Measurements from ENCODE around the gene SPATS1.
A peak's percentile ranks its signal among the peaks of the same experiment; 100 is the strongest.
"Not testable (repeated sequence)": the region's sequence is repeated elsewhere in the genome, so short reads cannot be mapped to it uniquely, and the experiment has no call there.

Gene SPATS1

DNA sequence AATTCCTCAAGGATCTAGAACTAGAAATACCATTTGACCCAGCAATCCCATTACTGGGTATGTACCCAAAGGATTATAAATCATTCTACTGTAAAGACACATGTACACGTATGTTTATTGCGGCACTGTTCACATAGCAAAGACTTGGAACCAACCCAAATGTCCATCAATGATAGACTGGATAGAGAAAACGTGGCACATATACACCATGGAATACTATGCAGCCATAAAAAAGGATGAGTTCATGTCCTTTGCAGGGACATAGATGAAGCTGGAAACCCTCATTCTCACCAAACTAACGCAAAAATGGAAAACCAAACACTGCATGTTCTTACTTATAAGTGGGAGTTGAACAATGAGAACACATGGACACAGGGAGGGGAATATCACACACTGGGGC lies 4.4 kb downstream of the SPATS1 start:
- DNase-seq = not testable (repeated sequence)

DNA sequence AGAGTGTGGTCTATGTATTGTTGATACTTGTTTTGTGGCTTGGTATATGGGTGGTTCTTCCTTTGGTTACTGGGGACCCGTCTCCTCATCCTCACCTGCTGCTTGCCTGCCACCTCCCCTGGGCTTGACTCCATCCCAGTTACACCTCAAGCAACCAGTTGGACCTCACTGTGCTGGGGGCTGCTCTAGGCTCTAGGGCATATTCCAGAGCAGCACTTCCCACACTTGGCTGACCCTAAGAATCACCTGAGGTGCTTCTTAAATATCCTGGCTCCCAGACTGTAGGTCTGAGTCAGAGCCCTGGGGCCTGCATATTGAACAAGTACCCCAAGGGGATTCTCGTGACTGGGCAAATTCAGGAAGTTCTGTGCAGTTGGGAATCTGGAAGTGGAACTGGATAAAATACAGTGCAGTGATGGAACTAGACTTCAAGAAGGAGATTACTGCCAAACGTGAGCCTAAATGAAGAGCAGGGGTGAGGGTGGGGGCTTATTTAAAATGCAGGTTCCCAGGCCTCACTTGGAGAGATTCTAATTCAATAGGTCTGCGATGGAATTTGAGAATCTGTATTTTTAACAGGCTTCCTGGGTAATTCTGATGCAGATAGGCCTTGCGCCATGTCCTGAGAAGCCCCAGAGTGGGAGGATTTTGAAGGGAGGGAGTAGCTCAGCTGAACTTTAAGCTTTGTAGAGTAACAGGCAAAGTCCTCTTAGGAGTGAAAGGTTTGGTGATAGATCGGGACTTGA lies 7.6 kb downstream of the SPATS1 start:
- DNase-seq = no peak

DNA sequence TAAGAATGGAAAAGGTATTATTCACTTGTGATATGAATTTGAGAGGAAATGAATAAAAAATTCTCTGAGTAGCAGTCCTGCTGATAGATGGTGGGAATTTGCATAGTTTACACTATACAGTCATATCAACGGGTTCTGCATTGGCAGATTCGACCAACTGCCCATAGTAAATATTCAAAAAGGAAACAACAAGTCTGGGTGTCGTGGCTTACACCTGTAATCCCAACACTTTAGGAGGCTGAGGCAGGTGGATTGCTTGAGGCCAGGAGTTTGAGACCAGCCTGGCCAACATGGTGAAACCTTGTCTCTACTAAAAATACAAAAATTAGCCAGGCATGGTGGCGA lies 8.2 kb downstream of the SPATS1 start:
- not testable (repeated sequence) for DNase-seq

DNA sequence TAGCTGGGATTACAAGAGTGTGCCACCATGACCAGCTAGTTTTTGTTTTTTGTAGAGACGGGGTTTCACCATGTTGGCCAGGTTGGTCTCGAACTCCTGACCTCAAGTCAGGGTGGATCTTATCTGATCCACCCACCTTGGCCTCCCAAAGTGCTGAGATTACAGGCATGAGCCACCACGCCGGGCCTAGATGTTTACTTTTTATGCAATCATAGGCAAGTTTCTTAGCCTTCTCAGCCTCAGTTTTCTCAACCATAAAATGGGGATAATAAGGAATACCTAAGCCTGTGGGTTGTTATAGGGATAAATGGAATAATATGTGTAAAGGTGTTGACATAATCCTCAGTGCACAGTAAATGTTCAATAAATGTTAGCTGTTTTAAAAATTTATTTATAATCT lies 9.8 kb downstream of the SPATS1 start:
- DNase-seq = no peak

DNA sequence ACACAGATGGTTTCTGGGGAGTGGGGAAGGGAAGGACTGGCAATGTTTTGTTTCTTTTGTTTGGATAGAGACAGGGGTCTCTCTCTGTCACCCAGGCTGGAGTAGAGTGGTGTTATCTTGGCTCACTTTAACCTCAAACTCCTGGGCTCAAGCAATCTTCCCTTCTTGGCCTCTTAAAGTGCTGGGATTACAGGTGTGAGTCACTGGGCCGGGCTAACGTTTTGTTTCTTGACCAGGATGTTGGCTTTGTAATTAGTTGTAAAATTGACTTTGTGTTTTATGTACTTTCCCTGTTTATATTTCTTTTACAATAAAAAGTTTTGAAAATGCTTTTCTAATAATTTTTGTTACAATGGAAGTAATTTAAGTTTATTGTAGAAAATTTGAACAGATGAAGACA lies 10.9 kb downstream of the SPATS1 start:
- no peak for DNase-seq

DNA sequence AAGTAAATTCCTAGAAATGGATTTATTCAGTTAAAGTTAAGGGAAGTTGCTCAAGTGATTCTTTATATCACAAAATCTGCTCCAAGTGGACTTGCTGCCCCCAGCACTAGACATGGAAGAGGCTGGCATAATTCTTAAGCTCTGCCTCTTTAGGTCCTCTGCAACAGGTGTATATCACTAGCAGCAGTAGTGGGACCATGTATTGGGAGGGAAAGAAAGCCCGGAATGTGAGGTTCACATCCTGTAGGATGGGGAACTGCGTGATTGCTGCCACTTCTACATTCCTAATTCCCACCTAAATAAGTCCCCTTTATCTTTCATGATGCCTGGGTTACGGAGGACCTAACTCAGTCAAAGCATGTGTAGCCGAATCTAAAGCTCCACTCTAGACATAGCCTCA lies 13.2 kb downstream of the SPATS1 start:
- no peak for DNase-seq

DNA sequence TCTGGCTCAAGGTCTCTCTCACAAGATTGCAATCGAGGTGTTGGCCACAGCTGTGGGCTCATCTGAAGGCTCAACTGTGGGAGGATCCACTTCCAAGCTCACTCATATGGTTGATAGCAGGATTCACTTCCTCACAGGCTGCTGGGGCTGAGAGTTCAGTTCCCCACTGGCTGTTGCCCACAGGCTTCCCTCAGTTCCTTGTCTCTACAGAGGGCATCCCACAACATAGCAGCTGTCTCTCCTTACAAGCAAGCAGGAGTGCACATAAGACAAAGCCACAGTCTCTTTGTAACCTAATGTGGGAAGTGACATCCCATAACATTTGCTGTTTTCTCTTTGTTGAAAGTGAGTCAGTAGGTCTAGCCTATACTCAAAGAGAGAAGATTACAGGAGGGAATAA lies 14.0 kb downstream of the SPATS1 start:
- no peak for DNase-seq

DNA sequence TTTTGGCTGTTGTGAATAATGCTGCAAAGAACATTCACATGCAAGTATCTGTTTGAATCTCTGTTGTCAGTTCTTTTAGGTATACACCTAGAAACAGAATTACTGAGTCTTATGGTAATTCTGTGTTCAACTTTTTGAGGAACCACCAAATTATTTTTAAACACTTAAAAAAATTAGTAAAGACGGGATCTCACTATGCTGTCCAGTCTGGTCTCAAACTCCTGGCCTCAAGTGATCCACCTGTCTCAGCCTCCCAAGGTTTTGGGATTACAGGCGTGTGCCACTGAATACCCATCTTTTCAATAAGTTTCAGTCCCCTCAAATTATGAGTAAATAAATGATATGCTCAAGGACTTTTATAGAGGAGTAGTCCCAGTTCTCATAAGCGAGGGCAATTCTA lies 17.5 kb downstream of the SPATS1 start:
- no peak for DNase-seq

DNA sequence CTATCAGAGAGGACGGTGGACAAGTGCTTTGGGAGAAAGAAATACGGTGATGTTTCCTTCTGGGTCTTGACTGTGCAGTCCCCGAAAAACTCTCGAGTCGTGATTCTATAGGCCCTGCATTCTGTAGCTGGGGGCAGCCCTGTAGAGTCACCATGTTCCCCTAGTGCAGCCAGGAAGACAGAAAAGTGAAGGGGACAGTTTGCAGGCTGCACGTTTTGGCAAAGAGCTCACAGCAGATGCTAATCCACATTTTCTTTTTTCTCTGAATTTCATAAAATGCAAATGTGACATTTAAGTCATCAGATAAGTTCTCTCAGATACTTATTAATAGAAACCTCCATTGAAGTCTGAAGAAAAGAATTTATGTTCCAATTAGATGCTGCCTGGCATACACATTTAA lies 19.5 kb downstream of the SPATS1 start:
- DNase-seq = no peak

DNA sequence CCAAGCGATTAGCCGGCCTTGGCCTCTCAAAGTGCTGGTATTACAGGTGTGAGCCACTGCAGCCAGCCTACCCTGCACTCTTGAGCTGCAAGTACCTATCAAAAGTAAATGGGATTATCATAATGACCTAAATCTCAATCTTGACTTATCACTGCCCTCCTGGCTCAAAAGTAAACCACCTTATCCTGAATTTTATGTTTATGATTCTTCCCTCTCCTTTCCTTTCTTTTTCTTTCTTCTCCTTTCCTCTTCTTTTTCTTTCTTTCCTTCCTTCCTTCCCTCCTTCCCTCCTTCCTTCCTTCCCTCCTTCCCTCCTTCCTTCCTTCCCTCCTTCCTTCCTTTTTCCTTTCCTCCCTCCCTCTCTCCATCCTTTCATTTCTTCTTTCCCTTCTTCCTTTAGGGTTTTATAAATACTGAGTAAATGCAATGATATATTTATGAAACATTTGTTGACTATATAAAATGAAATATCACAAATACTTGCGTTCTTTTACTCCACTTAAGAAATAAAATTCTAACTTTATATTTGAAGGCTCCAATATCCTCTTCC lies 21.0 kb downstream of the SPATS1 start:
- DNase-seq = no peak

DNA sequence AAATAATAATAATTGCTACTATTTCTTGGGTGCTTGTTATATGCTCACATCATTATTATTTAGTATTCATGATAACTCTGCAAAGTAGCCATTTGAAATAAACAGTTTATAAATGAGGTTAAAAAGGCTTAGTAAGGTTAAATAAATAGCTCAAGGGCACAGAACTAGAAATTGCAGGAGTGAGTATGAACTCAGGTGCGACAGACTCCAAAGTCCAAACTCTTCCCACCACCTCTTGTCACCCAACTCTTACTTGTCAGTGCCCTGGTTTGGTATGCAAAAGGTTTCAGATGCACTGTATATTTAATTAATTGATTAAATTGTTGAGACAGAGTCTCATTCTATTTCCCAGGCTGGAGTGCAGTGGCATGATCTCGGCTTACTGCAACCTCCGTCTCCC lies 24.3 kb downstream of the SPATS1 start:
- no peak for DNase-seq

DNA sequence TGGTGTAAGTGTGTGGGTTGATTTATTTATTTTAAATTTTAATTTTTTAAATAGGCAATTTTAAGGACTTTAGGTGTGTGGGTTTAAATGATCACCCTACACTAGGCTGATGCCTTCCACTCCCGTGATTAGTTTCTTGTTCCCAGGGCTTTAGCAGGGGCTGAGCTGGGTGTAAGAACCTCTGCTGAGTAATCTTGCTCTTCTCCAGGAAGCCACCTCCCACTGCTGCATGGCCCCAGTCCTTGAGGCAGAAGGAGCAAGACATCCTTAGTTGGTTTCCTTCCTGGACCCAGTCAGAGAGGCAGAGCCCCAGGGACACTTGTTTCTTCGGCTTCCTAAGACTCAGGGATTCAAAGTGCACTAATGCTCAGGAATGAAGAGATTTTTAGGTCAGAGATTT lies 25.2 kb downstream of the SPATS1 start:
- DNase-seq = no peak

DNA sequence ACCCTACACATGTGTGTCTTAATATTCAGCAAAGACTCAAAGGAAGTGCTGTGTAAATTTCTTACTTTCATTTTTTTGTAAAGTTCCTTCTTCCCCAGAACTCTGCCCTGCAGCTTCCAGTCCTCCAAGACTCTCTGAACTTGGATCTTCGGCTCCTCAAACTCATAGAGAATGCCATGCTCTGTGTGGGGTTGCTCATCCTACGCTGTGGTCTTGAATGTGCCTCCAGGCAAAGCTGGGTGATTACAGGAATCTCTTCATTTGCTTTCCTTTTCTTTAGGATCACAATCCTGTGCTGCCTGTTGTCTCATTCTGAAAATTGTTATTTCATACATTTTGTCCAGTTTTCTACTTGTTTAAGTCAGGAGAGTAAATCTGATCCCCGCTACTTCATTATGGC lies 30.6 kb downstream of the SPATS1 start:
- DNase-seq = no peak

DNA sequence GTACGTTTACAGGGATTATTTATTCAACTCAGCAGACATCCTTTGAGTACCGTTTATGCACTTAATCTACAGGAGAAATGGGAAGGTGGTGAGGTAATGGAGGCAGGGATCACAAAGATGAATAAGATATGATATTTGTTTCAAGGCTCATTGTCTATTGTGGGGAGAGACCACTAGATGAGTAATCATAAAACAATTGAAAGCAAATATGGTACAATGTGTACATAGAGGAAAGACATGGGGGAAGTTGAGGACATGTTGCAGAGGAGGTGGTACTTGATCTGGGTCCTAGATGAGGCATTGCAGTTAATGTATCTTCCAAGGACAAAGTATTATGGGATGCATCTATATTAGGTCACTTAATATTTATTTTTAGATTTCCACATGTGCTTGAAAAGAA lies 31.3 kb downstream of the SPATS1 start:
- no peak for DNase-seq

DNA sequence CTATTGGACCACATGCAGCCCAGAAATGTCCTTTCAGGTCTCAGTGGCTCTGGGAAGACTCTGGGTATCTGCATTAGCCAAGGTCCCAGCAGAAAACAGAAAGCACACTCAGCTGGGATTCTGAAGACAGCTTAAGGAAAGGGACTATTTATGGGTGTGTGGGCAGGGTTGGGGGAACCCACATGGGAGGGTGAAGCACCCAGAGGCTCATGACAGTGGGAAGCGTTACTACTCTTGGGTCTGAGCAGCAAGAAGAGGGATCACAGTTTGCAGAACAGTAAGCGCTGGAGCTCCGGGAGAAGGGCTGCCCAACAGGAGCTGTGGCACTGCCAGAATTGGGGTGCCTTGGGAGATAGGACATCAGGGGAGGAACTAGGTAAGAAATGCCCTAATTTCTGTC lies 32.6 kb downstream of the SPATS1 start:
- DNase-seq = no peak

DNA sequence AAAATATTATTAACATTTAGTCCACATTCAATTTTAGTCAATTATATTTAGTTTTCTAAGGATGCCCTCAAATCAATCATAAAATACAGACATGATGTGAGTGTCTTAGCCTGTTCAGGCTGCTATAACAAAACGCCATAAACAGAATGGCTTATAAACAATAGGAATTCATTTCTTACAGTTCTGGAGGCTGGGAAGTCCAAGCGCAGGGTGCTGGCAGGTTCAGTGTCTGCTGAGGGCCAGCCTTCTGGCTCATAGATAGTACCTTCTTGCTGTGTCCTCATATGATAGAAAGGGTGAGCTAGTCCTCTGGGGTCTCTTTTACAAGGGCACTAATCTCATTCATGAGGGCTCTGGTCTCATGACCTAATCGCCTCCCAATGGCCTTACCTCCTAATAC lies 35.0 kb downstream of the SPATS1 start:
- no peak for DNase-seq

DNA sequence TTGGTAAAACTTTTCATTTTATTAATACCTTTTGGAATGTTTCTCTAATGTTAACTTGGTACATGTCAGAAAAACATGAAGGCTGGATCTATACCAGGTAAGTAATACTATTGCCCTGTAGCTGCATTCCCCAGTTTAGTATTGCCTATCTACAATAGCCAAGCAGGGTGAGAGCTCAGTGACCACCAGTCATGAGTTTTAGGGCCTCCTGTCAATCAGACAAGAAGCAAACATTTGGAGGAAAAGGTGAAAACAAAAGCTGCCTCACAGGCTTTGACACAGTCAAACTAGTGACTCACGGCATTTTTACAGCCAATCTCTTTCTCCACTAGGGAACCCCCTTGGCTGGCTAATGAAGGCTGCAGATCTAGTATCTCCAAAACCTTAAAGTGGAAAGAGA lies 35.5 kb downstream of the SPATS1 start:
- no peak for DNase-seq

DNA sequence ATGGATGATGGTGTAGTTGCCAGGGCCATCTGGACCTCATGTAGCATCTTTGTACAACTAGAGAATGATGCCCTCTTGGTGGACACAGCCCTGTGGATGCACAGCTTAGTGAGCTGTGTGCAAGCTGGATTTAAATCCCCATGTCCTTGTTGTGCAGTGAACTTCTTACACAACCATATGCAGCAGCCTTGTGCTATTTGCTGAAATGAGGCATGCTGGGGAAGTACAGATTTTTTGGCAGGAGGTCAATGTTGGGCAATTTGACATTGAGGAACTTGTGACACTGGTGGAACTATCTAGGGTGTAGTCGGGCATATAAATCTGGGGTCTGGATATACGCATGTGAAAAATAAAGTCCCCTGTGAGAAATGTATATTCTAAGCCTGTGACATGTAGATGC lies 39.3 kb downstream of the SPATS1 start:
- DNase-seq = no peak

DNA sequence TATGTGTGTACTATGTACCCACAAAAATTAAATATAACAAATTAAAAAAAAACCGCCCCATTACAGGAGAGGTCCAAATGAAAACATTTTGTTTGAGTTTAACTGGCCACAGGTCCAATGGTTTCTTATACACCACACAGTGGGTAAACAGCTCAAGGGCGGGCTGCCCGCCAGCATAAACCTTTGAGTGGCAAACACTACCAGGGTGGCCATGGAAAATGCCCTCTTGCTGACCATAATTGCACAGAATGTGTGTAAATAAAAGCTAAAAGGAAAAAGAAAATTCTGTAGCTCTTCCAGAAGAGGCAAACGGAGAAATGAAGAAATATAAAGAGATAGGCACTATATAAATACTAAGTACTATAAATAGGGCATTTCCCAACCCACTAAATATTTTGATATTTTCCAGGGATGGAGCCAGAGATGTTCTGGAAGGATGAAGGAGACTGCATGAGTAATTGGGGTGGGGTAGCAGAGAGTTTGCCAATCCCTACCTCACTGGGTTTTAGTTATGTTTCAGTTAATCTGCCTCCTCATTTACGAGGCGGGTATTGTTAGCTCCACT lies 44.0 kb downstream of the SPATS1 start:
- no peak for DNase-seq

DNA sequence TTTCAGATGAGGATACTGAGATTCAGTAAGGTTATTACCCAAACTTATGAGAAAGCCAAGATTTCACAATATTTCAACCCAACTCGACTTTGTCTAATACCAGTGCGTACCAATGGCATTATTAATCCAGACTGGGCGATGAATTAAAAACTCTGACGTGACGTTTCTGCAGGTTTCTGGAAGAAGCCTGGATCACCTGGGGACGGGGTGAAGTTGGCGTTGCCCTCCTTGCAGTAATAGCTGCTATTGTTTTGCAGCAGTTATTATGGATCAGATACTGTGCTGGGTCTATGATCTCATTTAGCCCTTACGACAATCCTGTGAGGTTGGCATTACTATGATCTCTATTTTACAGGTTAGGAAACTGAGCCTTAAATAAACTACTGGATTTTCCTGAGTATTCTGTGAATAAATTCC lies 44.5 kb downstream of the SPATS1 start:
- DNase-seq = no peak

DNA sequence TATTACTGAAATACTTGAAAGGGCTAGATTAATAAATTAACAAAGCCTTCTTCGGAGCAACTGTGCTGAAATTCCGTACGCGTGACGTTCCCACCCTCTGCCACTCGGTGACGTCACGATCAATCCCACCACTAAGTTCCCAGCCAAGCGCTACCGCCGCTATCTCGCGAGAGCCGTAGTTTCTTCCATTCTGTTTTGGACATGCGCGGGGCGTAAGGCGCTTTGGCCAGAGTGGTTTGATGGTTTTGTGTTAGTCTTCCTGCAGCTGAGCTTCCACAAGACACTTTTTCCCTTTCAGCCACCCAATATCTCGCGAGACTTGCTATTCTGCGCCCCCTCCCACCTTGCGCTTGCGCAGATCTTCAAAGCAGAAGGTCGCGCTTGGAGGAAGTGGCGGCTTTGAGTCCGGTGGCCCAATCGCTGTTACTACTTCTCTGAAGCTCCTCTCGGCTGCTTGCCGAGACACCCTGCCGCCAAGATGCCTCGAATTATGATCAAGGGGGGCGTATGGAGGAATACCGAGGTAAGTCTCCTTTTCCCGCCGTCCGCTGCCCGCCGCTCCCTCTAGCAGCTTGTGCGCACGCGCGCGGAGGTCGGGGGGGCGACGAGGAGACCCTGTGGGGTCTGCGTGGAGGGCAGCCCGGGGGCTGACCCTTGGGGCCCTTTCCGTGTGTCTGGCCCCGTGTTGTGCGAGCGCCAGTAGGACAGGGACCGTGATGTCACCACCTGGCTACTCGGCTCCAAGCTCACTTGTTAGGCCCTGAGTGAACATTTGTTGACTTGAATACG lies 45.1 kb downstream of the SPATS1 start, which contains the start of gene CDC5L:
Gene CDC5L, plus strand, starts transcription at position 361 of the 789 bp plus-strand sequence. Its CDS starts 118 bp downstream, at position 479.
- peak; percentile 94 to 97 for DNase-seq

DNA sequence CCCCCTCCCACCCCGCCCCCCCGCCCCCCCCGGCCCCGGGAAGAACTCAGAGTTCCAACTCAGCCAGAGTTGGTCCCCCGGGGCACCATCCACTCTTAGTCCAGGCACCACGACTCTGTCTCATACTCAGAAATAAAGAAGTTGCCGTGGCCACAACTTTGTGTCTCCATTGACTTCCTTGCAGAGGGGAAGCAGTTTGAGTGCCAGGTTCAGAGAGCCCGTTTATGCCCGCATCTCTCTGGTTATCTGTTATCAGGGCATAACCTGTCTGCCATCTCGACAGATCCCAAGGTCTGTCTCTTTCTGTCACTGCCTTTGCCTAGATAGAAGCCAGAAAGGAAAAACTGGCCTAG lies 45.7 kb downstream of the SPATS1 start:
- no peak for DNase-seq

DNA sequence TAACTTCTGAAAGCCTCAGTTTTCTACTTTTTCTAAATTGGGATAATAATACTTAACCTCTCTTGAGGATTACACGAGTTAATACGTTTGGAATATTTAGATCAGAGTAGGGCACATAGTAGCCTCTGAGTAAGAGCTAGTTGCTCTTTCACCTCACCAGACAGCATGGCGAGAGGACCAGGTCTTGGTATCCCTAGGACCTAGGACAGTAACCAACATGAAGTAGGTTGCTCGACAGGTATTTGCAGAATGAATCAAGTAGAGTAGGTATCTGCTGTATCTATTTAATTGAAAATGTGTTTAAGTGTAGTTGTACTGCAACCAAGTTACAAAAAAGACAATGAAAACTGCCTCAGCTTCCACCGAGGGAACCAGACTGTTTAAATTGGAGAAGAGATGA lies 46.4 kb downstream of the SPATS1 start:
- no peak for DNase-seq

DNA sequence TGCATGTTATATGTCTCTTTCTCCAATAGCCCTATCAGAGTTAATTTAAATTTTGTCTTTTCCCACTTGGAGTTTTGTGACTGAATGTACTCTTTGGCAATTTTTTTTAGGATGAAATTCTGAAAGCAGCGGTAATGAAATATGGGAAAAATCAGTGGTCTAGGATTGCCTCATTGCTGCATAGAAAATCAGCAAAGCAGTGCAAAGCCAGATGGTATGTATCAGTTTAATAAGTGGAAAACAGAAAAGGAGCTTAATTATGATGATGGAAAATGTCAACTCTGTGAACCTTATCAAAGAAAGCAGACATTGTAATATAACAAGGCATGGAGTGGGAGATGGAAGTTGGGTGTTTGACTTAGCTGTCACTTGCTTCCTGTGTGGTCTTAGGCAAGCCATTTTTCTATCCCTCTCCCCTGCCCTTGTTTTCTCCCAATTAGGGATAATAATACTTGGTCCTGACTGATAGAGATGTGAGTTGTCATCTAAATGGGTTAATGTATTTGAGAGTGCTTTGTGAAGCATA lies 47.8 kb downstream of the SPATS1 start:
- no peak for DNase-seq

Data from activated T-cell treated with anti-CD3 and anti-CD28 coated beads, Interleukin-2, amount 50 U/mL, for 48 hours (primary cell).